GM12865 (cell line): ENCODE data around the gene SAMM50.

Experiments used
- DNase-seq: peaks from one replicate; pipeline ENCODE4 v3.0.0; 2010; ENCODE audit warnings: low read depth
- H3K4me3 ChIP-seq: 2 replicates; pipeline ENCODE4 v1.5.1; 2011; ENCODE audit warnings: mild to moderate bottlenecking, low read depth, low read length, control low read depth
- TF ChIP-seq, protein P1 (sequence below): IDR thresholded peaks from 2 replicates; pipeline ENCODE4 v1.5.1; 2011; ENCODE audit warnings: low read length, control low read depth, low read depth, inconsistent platforms; ENCODE audit not compliant: insufficient read depth; ENCODE audit errors: missing control alignments

SAMM50 gene

DNA sequence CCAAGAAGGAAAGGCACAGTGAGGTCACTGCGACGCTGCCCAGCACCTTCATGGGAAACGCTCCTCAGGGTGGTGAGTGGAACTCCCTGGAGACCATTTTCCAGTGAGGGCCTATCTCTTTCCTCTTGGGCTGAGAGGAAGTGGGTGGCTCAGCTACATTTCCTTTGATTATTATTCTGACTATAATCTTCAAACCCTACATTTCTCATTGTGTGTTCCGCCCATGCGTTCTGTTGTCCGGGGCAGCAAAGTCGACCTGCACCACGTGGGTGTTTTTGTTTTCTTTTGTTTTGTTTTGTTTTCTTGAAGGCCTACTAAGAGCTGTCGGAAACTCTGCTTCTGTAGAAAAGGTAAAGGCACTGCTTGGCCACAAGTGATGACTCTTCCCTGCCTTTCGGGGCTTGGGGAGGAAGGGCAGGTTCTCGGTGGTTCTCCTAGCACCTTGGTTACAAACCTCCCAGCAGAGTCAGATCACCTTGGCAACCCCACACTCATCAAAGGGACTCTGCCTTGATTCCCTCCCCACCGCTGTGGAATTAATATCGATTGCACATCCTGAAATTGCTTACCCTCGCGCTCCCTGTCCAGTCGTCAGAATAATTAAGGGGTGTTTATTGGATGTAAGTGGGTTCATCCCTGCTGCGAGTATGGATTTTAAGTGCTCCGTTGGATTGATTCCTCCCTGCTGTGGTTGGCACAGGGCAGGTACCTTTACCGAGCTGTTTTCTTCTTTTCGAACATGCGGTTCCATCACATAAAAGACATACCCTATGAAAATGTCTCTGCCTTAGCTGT lies 76.1 kb downstream of the SAMM50 start:
- no peak overlapping the region for H3K4me3 ChIP-seq
- DNase-seq, result no peak
- TF ChIP-seq, protein P1, sequence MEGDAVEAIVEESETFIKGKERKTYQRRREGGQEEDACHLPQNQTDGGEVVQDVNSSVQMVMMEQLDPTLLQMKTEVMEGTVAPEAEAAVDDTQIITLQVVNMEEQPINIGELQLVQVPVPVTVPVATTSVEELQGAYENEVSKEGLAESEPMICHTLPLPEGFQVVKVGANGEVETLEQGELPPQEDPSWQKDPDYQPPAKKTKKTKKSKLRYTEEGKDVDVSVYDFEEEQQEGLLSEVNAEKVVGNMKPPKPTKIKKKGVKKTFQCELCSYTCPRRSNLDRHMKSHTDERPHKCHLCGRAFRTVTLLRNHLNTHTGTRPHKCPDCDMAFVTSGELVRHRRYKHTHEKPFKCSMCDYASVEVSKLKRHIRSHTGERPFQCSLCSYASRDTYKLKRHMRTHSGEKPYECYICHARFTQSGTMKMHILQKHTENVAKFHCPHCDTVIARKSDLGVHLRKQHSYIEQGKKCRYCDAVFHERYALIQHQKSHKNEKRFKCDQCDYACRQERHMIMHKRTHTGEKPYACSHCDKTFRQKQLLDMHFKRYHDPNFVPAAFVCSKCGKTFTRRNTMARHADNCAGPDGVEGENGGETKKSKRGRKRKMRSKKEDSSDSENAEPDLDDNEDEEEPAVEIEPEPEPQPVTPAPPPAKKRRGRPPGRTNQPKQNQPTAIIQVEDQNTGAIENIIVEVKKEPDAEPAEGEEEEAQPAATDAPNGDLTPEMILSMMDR, result no peak

DNA sequence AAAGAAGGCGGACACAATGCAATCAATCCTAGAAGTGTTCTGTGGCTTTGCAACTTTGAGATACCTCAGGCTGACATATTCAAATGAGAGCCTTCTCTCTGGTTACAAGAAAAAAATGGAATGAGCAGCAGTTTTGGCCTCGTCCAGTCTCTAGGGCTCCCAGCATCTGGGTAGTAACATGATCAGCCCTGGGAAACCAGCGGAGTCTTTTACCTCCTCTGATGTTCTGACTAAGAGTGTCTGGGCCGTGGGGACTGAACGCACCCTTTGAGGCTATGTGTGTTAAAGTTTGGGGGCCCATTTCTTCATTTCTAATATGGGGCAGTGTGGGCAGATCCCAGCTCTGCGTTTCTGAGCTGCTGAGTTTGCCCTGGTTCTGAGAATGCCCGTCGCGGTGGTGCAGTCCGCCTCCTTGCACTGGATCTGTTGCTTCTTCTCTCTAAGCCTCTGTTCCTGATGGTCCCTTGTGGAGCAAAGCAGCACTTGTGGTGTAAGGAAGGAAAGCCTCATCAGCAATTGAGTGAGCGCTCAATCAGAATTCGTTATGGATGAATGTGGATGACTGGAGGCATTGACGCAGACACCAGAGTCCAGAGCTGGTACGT lies 77.0 kb downstream of the SAMM50 start:
- H3K4me3 ChIP-seq, result no peak overlapping the region
- DNase-seq, result no peak
- TF ChIP-seq, protein P1, result no peak

DNA sequence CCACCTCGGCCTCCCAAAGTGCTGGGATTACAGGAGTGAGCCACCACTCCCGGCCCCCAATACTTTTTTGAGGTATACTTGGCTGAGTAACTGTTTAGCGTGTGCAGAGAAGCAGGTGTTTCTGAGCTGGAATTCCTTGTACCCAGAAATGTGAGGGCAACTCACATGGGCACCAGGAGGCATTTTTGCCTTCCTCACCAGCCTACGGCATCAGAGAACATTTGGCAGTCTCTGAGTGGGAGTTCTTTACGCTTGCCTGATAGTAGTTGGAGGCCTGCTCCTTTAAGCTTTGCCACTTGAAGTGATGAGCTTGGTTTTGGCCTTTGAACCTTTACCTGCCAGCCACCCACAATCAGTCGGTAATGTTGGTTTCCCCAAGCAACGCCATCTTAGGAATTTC lies 78.0 kb downstream of the SAMM50 start:
- TF ChIP-seq, protein P1, result no peak
- no peak for DNase-seq
- H3K4me3 ChIP-seq, result no peak overlapping the region

DNA sequence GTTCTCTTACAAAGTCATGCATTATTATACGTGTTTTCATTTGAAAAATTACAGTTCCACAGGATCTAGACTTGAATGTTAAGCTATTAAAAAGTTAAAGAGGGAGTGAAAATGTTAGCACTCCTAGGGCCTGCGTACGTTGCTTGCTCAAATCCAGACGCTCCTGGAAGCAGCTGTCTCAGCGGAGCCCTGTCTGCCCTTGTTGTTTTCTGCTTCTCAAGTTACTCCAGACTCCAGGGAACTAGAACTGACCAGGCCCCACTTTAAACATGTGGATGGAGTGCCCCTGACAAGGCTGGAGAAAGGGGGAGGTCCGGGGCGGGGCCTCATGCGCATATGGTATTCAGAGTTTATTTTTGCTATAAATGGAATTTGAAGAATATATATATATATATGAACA lies 78.5 kb downstream of the SAMM50 start:
- TF ChIP-seq, protein P1, result no peak
- DNase-seq, result no peak
- H3K4me3 ChIP-seq, result no peak overlapping the region

DNA sequence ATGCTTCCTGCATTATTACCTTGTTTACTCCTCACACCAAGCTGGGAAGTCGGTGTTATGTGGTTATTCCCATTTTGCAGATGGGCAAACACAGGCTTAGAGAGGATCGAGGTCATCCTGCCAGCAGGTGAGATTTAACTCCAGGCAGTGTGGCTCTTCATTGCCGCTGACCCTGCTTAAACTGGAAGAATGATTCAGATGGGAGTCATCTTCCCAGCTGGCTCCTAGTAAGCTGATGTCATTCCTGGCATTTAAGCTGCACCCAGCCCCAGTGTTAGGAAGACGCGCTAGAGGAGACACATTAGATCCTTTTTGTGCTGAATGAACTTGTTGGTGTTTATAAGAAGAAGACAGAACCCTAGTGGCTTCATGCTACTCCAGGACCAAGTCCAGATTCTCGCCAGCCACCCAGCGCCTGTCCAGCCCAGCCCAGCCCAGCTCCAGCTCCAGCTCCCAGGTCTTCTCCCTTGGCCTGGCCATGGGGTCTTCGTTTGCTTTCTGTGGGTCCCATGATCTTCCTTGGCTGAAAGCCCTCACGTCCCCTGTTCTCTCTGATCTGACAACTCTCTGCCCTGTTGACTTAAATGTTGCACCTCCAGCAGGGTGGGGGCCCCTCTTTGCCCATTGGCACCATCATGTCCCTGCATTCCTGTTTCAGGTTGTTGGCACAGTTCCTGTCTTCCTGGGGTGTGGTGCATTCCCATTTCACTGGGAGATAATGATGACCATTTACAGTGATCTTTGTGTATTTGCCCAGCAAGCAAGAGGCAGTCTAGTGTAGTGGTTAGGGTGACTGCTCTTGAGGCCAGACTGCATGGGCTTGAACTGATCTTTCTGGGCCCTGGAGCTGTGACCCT lies 82.5 kb downstream of the SAMM50 start:
- TF ChIP-seq, protein P1, result no peak
- H3K4me3 ChIP-seq, result no peak overlapping the region
- DNase-seq, result no peak

DNA sequence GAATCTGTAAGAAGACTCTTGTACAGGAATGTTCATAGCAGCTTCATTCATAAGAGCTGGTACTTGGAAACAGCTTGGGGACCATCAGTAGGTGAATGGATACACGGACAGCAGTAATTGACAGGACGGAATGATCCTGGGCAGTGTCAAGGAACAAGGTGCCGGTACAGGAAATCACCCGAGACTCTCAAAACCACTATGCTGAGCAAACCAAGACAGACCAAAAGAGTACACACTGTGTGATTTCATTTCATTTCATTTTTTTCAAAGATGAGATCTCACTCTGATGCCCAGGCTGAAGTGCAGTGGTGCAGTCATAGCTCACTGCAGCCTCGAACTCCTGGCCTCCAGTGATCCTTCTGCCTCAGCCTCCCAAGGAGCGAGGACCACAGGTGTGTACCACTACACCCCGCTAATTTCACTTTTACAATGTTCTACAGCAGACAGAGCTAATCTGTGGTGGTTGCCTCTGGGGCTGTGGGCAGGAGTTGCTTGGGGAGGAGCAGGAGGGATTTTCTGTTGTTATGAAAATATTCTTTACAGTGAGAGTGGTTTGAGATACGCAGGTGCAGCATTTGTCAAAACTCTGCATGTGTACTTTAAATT lies 84.4 kb downstream of the SAMM50 start:
- DNase-seq, result no peak
- TF ChIP-seq, protein P1, result no peak
- H3K4me3 ChIP-seq, result no peak overlapping the region
